Mesenchymal stem cell (in vitro differentiated cells and primary cell): ENCODE data around the gene PTPRN2.

Experiments
- DNase-seq: peaks from one replicate; pipeline ENCODE4 v3.0.0-alpha.2; 2013
- H2AFZ ChIP-seq: one replicate; pipeline ENCODE4 v1.6.1; 2013; ENCODE audit warnings: low read depth, mild to moderate bottlenecking, control low read depth, inconsistent platforms, low read length, moderate library complexity
- H2AK5ac ChIP-seq: 2 replicates; pipeline ENCODE4 v1.6.1; 2013; ENCODE audit warnings: low read length, moderate library complexity, mild to moderate bottlenecking, inconsistent platforms; ENCODE audit not compliant: severe bottlenecking
- H2BK120ac ChIP-seq: one replicate; pipeline ENCODE4 v1.6.1; 2013; ENCODE audit warnings: low read depth, mild to moderate bottlenecking, inconsistent platforms, low read length, moderate library complexity
- H2BK12ac ChIP-seq, 2 experiments: one replicate each; pipeline ENCODE4 v1.6.1; 2013; ENCODE audit warnings: inconsistent platforms in 2 of 2, low read length in 2 of 2, mild to moderate bottlenecking in 2 of 2, moderate library complexity in 2 of 2, control low read depth in 1 of 2
- H2BK15ac ChIP-seq: one replicate; pipeline ENCODE4 v1.6.1; 2013; ENCODE audit warnings: mild to moderate bottlenecking, low read depth, inconsistent platforms; ENCODE audit not compliant: poor library complexity, severe bottlenecking
- H2BK5ac ChIP-seq: 2 replicates; pipeline ENCODE4 v1.6.1; 2013; ENCODE audit warnings: low read depth, mild to moderate bottlenecking, low read length, control low read depth, inconsistent platforms; ENCODE audit not compliant: poor library complexity, severe bottlenecking
- H3K14ac ChIP-seq, 2 experiments: one replicate each; pipeline ENCODE4 v1.6.1; 2013; ENCODE audit warnings: inconsistent platforms in 2 of 2, low read length in 2 of 2, control low read depth in 1 of 2, mild to moderate bottlenecking in 1 of 2, moderate library complexity in 1 of 2
- H3K18ac ChIP-seq, 2 experiments: one replicate each; pipeline ENCODE4 v1.6.1; 2013; ENCODE audit warnings: inconsistent platforms in 2 of 2, low read length in 2 of 2, control low read depth in 1 of 2, low read depth in 1 of 2, mild to moderate bottlenecking in 1 of 2
- H3K23ac ChIP-seq, 2 experiments: one replicate each; pipeline ENCODE4 v1.6.1; 2013; ENCODE audit warnings: inconsistent platforms in 2 of 2, low read length in 2 of 2, mild to moderate bottlenecking in 2 of 2, moderate library complexity in 2 of 2, control low read depth in 1 of 2
- H3K27ac ChIP-seq: 2 replicates; pipeline ENCODE4 v1.5.1; 2013; ENCODE audit warnings: mild to moderate bottlenecking, moderate library complexity, low read length, control low read depth, inconsistent platforms; ENCODE audit not compliant: poor library complexity, severe bottlenecking
- H3K27me3 ChIP-seq, 2 experiments: 2 replicates each; pipeline versions ENCODE4 v1.6.1 to v1.7.0; 2013; ENCODE audit warnings: low read length in 2 of 2, mild to moderate bottlenecking in 2 of 2, moderate library complexity in 2 of 2, control low read depth in 1 of 2, inconsistent platforms in 1 of 2; ENCODE audit not compliant: control insufficient read depth in 1 of 2, insufficient read depth in 1 of 2
- H3K36me3 ChIP-seq, 2 experiments: 2 replicates each; pipeline versions ENCODE4 v1.6.1 to v1.7.0; 2013; ENCODE audit warnings: low read length in 2 of 2, control low read depth in 1 of 2, inconsistent platforms in 1 of 2, low read depth in 1 of 2, mild to moderate bottlenecking in 1 of 2; ENCODE audit not compliant: insufficient read depth in 2 of 2, control insufficient read depth in 1 of 2
- H3K4ac ChIP-seq, 2 experiments: one replicate each; pipeline ENCODE4 v1.6.1; 2013; ENCODE audit warnings: inconsistent platforms in 2 of 2, low read length in 2 of 2, mild to moderate bottlenecking in 2 of 2, moderate library complexity in 2 of 2, control low read depth in 1 of 2, low read depth in 1 of 2
- H3K4me1 ChIP-seq: 2 replicates; pipeline ENCODE4 v1.6.1; 2013; ENCODE audit warnings: low read depth, low read length, control low read depth; ENCODE audit not compliant: control insufficient read depth, insufficient read depth
- H3K4me2 ChIP-seq: 2 replicates; pipeline ENCODE4 v1.6.1; 2013; ENCODE audit warnings: low read length, mild to moderate bottlenecking, inconsistent platforms; ENCODE audit not compliant: poor library complexity, severe bottlenecking
- H3K4me3 ChIP-seq, 2 experiments: 2 replicates each; pipeline versions ENCODE4 v1.5.1 to v1.7.0; 2013; ENCODE audit warnings: low read length in 2 of 2, mild to moderate bottlenecking in 2 of 2, control low read depth in 1 of 2, low read depth in 1 of 2; ENCODE audit not compliant: insufficient read depth in 1 of 2
- H3K79me1 ChIP-seq: replicated peaks from 2 replicates; pipeline ENCODE4 v1.6.1; 2013; ENCODE audit warnings: mild to moderate bottlenecking, control low read depth, low read length, inconsistent platforms; ENCODE audit not compliant: poor library complexity, severe bottlenecking
- H3K9ac ChIP-seq: 2 replicates; pipeline ENCODE4 v1.7.0; 2013; ENCODE audit warnings: mild to moderate bottlenecking, low read length, moderate library complexity
- H3K9me3 ChIP-seq: 2 replicates; pipeline ENCODE4 v1.7.0; 2013; ENCODE audit warnings: mild to moderate bottlenecking, low read length; ENCODE audit not compliant: control insufficient read depth
- H4K8ac ChIP-seq: one replicate; pipeline ENCODE4 v1.6.1; 2013; ENCODE audit warnings: inconsistent platforms, mild to moderate bottlenecking, low read length, moderate library complexity
- H4K91ac ChIP-seq: one replicate; pipeline ENCODE4 v1.6.1; 2013; ENCODE audit warnings: mild to moderate bottlenecking, low read length, inconsistent platforms
- WGBS: methylation state at CpG from one replicate; pipeline ENCODE4 v1.1.7; 2013; ENCODE audit warnings: mixed read lengths; 5-methylcytosine and 5-hydroxymethylcytosine counted together

PTPRN2 gene

DNA sequence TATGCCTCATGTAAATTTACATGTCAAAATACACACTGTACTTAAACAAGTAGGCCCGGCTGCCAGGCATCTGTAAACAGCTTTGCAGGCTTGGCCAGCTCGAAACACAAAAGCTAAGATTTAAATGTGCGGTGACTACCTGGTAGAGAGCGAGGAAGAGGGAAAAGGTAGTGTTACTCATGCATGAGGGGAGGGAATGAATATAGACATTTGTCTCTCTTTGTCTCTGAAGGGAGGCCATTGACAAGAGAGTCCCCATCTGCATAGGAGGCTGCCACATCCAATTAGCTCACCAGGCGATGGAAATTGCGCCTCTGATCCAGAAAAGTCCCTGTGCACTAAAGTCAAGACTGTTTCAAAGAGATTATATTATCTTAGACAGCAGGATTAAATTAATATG is 535.8 kb downstream of the PTPRN2 start:
- Histone ChIP-seq H3K4me3 (no peak overlapping the region), H3K4ac (no peak overlapping the region), H3K23ac (no peak overlapping the region), H4K91ac (no peak overlapping the region), H3K9me3 (peaks cover 11% of the 10 kb centered on the region), H3K27ac (no peak overlapping the region), H3K9ac (no peak overlapping the region), H3K36me3 (no peaks in the 10 kb centered on the region), H2BK15ac (no peak overlapping the region), H2BK120ac (no peak overlapping the region), H2BK5ac (no peak overlapping the region), H3K4me2 (no peak overlapping the region), H3K4me1 (no peaks in the 10 kb centered on the region), H3K79me1 (no peaks in the 10 kb centered on the region), H3K14ac (no peak overlapping the region), H2BK12ac (no peak overlapping the region), H3K18ac (no peak overlapping the region), H4K8ac (no peak overlapping the region), H2AK5ac (no peak overlapping the region), H3K27me3 (no peaks in the 10 kb centered on the region), H2AFZ (no peak overlapping the region)
- no peak for DNase-seq
- 72% methylated on average over 6 of the region's 6 CpGs for WGBS

DNA sequence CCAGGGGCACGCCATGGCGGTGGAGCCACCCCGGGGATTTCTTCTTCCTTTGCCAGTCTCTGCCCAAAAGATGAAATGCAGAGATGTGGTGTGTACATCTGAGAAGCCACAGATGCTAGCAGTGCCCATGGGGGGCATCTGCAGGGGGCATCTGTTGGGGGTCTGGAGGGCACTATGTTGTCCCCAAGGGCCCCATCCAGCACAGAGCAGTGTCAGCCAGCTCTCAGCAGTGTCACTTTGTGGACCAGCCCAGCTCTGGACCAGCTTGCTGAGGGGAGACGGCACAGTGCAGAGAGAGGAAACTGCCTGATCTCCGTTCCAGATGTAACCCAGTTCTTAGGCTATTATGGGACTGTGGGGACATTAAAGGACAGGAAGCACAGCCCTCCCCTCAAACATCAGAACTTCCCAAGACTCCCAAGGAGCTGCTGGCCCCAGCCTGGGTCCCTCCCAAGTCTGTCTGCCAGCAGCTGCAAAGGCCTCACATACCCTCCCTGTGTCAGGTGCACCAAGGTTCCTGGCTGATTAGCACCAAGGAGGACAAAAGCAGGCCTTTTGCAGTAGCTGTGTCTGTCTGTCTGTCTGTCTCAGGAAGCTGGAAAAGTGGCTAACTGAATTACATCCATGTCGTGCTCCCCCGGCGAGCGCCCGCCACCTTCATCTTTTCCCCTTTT is 536.5 kb downstream of the PTPRN2 start:
- H4K91ac ChIP-seq, result no peak overlapping the region
- H3K4me1 ChIP-seq, result no peaks in the 10 kb centered on the region
- no peak overlapping the region for H4K8ac ChIP-seq
- H2BK15ac ChIP-seq, result no peak overlapping the region
- H3K9me3 ChIP-seq, result peaks cover 11% of the 10 kb centered on the region
- H3K18ac ChIP-seq, result no peak overlapping the region
- H3K4ac ChIP-seq, result no peak overlapping the region
- H3K9ac ChIP-seq, result no peak overlapping the region
- no peaks in the 10 kb centered on the region for H3K27me3 ChIP-seq
- no peak overlapping the region for H2BK12ac ChIP-seq
- no peak overlapping the region for H3K4me3 ChIP-seq
- H3K36me3 ChIP-seq, result no peaks in the 10 kb centered on the region
- no peak overlapping the region for H2BK120ac ChIP-seq
- 87% methylated on average over 9 of the region's 10 CpGs for WGBS
- no peak overlapping the region for H3K23ac ChIP-seq
- H3K27ac ChIP-seq, result no peak overlapping the region
- H3K14ac ChIP-seq, result no peak overlapping the region
- H3K4me2 ChIP-seq, result no peak overlapping the region
- H2AFZ ChIP-seq, result no peak overlapping the region
- H2AK5ac ChIP-seq, result no peak overlapping the region
- no peaks in the 10 kb centered on the region for H3K79me1 ChIP-seq
- no peak overlapping the region for H2BK5ac ChIP-seq
- no peak for DNase-seq

DNA sequence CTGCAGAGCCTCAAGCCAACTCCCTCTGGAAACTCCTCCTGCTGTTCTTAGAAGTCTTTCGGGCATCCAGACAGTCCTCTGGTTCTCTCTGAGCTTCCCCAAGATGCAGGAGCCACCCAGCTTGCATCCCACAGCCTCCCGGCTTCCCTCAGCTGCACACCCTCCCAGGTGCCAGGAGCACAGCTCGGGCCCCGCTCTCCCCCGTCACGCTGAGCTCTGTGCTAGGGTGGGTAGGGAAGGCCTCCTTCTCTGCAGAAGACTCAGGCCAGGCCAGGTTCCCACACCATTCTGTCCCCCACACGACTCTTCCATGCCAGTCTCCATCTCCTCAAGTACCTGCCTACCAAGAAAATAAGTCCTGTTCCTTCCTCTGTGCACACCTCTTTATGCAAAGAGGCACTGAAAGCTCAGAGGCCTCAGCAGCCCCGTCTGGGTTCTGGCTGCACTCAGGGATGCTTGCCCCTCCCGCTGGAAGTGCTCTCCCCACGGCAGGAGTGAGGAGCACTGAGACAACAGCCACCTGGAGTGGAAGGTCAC is 537.1 kb downstream of the PTPRN2 start:
- no peak overlapping the region for H3K4me2 ChIP-seq
- no peak overlapping the region for H2AFZ ChIP-seq
- H3K14ac ChIP-seq, result no peak overlapping the region
- no peak overlapping the region for H2AK5ac ChIP-seq
- 65% methylated on average over 10 of the region's 10 CpGs for WGBS
- no peak overlapping the region for H3K23ac ChIP-seq
- H4K91ac ChIP-seq, result no peak overlapping the region
- H3K27ac ChIP-seq, result no peak overlapping the region
- H2BK5ac ChIP-seq, result no peak overlapping the region
- no peaks in the 10 kb centered on the region for H3K79me1 ChIP-seq
- H3K9ac ChIP-seq, result no peak overlapping the region
- DNase-seq, result no peak
- no peaks in the 10 kb centered on the region for H3K36me3 ChIP-seq
- H3K4ac ChIP-seq, result no peak overlapping the region
- H2BK15ac ChIP-seq, result no peak overlapping the region
- H3K27me3 ChIP-seq, result no peaks in the 10 kb centered on the region
- H3K18ac ChIP-seq, result no peak overlapping the region
- H2BK120ac ChIP-seq, result no peak overlapping the region
- peaks cover 11% of the 10 kb centered on the region for H3K9me3 ChIP-seq
- H3K4me1 ChIP-seq, result no peaks in the 10 kb centered on the region
- no peak overlapping the region for H2BK12ac ChIP-seq
- no peak overlapping the region for H3K4me3 ChIP-seq
- H4K8ac ChIP-seq, result no peak overlapping the region

DNA sequence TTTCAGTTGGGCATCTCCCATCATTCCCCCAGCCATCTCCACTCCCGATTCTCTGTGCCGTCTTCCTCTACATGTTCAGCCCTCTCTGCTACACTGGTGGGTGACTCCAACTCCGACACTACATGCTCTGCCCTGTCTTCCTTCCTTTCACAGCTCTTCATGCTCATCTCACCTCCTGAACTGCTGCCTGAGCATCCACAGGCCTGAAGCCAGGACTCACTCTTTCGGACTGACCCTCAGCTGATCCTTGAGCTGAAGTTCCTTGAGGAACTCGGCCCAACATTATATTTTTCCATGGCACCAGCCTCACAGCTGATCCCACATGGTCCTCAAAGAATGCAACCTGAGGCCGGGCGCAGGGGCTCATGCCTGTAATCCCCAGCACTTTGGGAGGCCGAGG is 538.4 kb downstream of the PTPRN2 start:
- H3K23ac ChIP-seq, result no peak overlapping the region
- no peak overlapping the region for H2BK5ac ChIP-seq

More for the DNA sequence above, 538.4 kb downstream of the PTPRN2 start:
- Histone ChIP-seq H3K18ac (no peak overlapping the region), H4K91ac (no peak overlapping the region), H2BK15ac (no peak overlapping the region), H3K9me3 (peaks cover 11% of the 10 kb centered on the region), H3K4ac (no peak overlapping the region), H2AK5ac (no peak overlapping the region), H2BK12ac (no peak overlapping the region), H3K9ac (no peak overlapping the region), H4K8ac (no peak overlapping the region), H2BK120ac (no peak overlapping the region), H2AFZ (no peak overlapping the region), H3K79me1 (no peaks in the 10 kb centered on the region), H3K4me2 (no peak overlapping the region), H3K4me1 (no peaks in the 10 kb centered on the region), H3K14ac (no peak overlapping the region), H3K27me3 (no peaks in the 10 kb centered on the region), H3K4me3 (no peak overlapping the region), H3K36me3 (no peaks in the 10 kb centered on the region), H3K27ac (no peak overlapping the region)
- WGBS, result 81% methylated on average over 8 of the region's 8 CpGs
- no peak for DNase-seq
